ENCODE measurements around the gene AKR7A3.
"Not testable (repeated sequence)": the region's sequence is repeated elsewhere in the genome, so short reads cannot be mapped to it uniquely, and the experiment has no call there.

AKR7A3 gene

GRCh38 chr1:19294638-19295037 lies 6.1 kb upstream of the AKR7A3 start:
- Mint-ChIP-seq H3K27me3 (no peaks in the 10 kb centered on the region), H3K36me3 (ENCODE audit: insufficient read depth) (no peaks in the 10 kb centered on the region), H3K4me1 (ENCODE audit: low read depth in 2 of 2) (no peaks in the 10 kb centered on the region), H3K4me3 (no peak overlapping the region), H3K9me3 (peaks cover 4 to 19% of the 10 kb centered on the region in 2 donors), H3K27ac (no peak overlapping the region)
- no peak for ATAC-seq (replicated peaks)
- DNase-seq: no peak

GRCh38 chr1:19289244-19289643 lies 674 bp upstream of the AKR7A3 start:
- DNase-seq (no peak), ATAC-seq (replicated peaks) (no peak)
- Mint-ChIP-seq H3K4me3 (peak overlapping the region; percentile 29 to 68), H3K27me3 (peaks cover 8 to 9% of the 10 kb centered on the region in 2 donors), H3K36me3 (ENCODE audit: insufficient read depth) (peaks cover 4% of the 10 kb centered on the region), H3K9me3 (peaks cover 1 to 4% of the 10 kb centered on the region in 2 donors), H3K27ac (no peak overlapping the region), H3K4me1 (ENCODE audit: low read depth in 2 of 2) (peaks cover 4 to 8% of the 10 kb centered on the region in 2 donors)

- H3K36me3 Mint-ChIP-seq (ENCODE audit: insufficient read depth): peaks cover 4% of the 10 kb centered on the region
- peak overlapping the region in 1 of 2 donors; percentile 54 for H3K27ac Mint-ChIP-seq
- ATAC-seq (replicated peaks) (no peak), DNase-seq (no peak)
- peak overlapping the region; percentile 67 to 70 for H3K4me3 Mint-ChIP-seq
- no peaks in the 10 kb centered on the region for H3K9me3 Mint-ChIP-seq
- H3K4me1 Mint-ChIP-seq (ENCODE audit: low read depth in 2 of 2): peaks cover 4 to 8% of the 10 kb centered on the region in 2 donors
- peaks cover 8 to 9% of the 10 kb centered on the region in 2 donors for H3K27me3 Mint-ChIP-seq
Measured at GRCh38 chr1:19287436-19288185, 959 bp downstream of the AKR7A3 start.

- H3K27me3 Mint-ChIP-seq; H3K4me1 Mint-ChIP-seq (ENCODE audit: low read depth in 2 of 2); ATAC-seq (replicated peaks); H3K4me3 Mint-ChIP-seq; DNase-seq; H3K27ac Mint-ChIP-seq; H3K36me3 Mint-ChIP-seq (ENCODE audit: insufficient read depth); H3K9me3 Mint-ChIP-seq: not testable (repeated sequence)
Measured at GRCh38 chr1:19285807-19286206, 2.8 kb downstream of the AKR7A3 start.

GRCh38 chr1:19285366-19285765 lies 3.2 kb downstream of the AKR7A3 start:
- H3K27ac Mint-ChIP-seq: not testable (repeated sequence)

GRCh38 chr1:19284881-19285280 lies 3.7 kb downstream of the AKR7A3 start:
- Mint-ChIP-seq H3K9me3 (no peaks in the 10 kb centered on the region), H3K4me3 (no peak overlapping the region), H3K27me3 (peaks cover 8 to 9% of the 10 kb centered on the region in 2 donors), H3K27ac (no peak overlapping the region), H3K36me3 (ENCODE audit: insufficient read depth) (peaks cover 8% of the 10 kb centered on the region), H3K4me1 (ENCODE audit: low read depth in 2 of 2) (peaks cover 4 to 8% of the 10 kb centered on the region in 2 donors)
- no peak for DNase-seq
- ATAC-seq (replicated peaks): no peak

More at GRCh38 chr1:19285366-19285765, 3.2 kb downstream of the AKR7A3 start:
- not testable (repeated sequence) for DNase-seq; ATAC-seq (replicated peaks); H3K36me3 Mint-ChIP-seq (ENCODE audit: insufficient read depth); H3K27me3 Mint-ChIP-seq; H3K9me3 Mint-ChIP-seq; H3K4me3 Mint-ChIP-seq; H3K4me1 Mint-ChIP-seq (ENCODE audit: low read depth in 2 of 2)

GRCh38 chr1:19283891-19284290 lies 4.7 kb downstream of the AKR7A3 start:
- no peak overlapping the region for H3K4me3 Mint-ChIP-seq
- ATAC-seq (replicated peaks) (no peak), DNase-seq (no peak)
- peaks cover 8 to 9% of the 10 kb centered on the region in 2 donors for H3K27me3 Mint-ChIP-seq
- H3K36me3 Mint-ChIP-seq (ENCODE audit: insufficient read depth): peaks cover 8% of the 10 kb centered on the region
- peaks cover 4% of the 10 kb centered on the region in 2 donors for H3K4me1 Mint-ChIP-seq (ENCODE audit: low read depth in 2 of 2)
- H3K9me3 Mint-ChIP-seq: no peaks in the 10 kb centered on the region
- no peak overlapping the region for H3K27ac Mint-ChIP-seq

- Mint-ChIP-seq H3K36me3 (ENCODE audit: insufficient read depth) (peaks cover 5% of the 10 kb centered on the region), H3K9me3 (peaks cover 0 to 2% of the 10 kb centered on the region in 2 donors), H3K4me3 (no peak overlapping the region), H3K27ac (no peak overlapping the region), H3K27me3 (peaks cover 10 to 37% of the 10 kb centered on the region in 2 donors), H3K4me1 (ENCODE audit: low read depth in 2 of 2) (no peaks in the 10 kb centered on the region)
- no peak for ATAC-seq (replicated peaks)
- DNase-seq: no peak
Measured at GRCh38 chr1:19274636-19275035, 13.9 kb downstream of the AKR7A3 start.

GRCh38 chr1:19273844-19274531 lies 14.6 kb downstream of the AKR7A3 start:
- peak; percentile 65 for ATAC-seq (replicated peaks)
- H3K4me1 Mint-ChIP-seq (ENCODE audit: low read depth in 2 of 2); H3K27ac Mint-ChIP-seq; H3K4me3 Mint-ChIP-seq; H3K36me3 Mint-ChIP-seq (ENCODE audit: insufficient read depth); H3K9me3 Mint-ChIP-seq; DNase-seq: not testable (repeated sequence)
- H3K27me3 Mint-ChIP-seq: peaks cover 10 to 37% of the 10 kb centered on the region in 2 donors

GRCh38 chr1:19273106-19273843 lies 15.3 kb downstream of the AKR7A3 start:
- Mint-ChIP-seq H3K27ac (no peak overlapping the region), H3K9me3 (peaks cover 0 to 2% of the 10 kb centered on the region in 2 donors), H3K4me3 (peak overlapping the region in 1 of 2 donors; percentile 0), H3K27me3 (peaks cover 10 to 37% of the 10 kb centered on the region in 2 donors), H3K36me3 (ENCODE audit: insufficient read depth) (peaks cover 5% of the 10 kb centered on the region), H3K4me1 (ENCODE audit: low read depth in 2 of 2) (no peaks in the 10 kb centered on the region)
- DNase-seq (no peak), ATAC-seq (replicated peaks) (no peak)

- peaks cover 0 to 2% of the 10 kb centered on the region in 2 donors for H3K9me3 Mint-ChIP-seq
- peaks cover 3% of the 10 kb centered on the region for H3K36me3 Mint-ChIP-seq (ENCODE audit: insufficient read depth)
- ATAC-seq (replicated peaks) (no peak), DNase-seq (no peak)
- H3K4me3 Mint-ChIP-seq: no peak overlapping the region
- H3K27me3 Mint-ChIP-seq: peaks cover 10 to 37% of the 10 kb centered on the region in 2 donors
- H3K4me1 Mint-ChIP-seq (ENCODE audit: low read depth in 2 of 2): no peaks in the 10 kb centered on the region
- no peak overlapping the region for H3K27ac Mint-ChIP-seq
Measured at GRCh38 chr1:19272064-19272463, 16.5 kb downstream of the AKR7A3 start.

- H3K4me1 Mint-ChIP-seq (ENCODE audit: low read depth in 2 of 2); H3K4me3 Mint-ChIP-seq; H3K36me3 Mint-ChIP-seq (ENCODE audit: insufficient read depth); H3K27ac Mint-ChIP-seq; H3K9me3 Mint-ChIP-seq; ATAC-seq (replicated peaks); DNase-seq: not testable (repeated sequence)
- peaks cover 10 to 37% of the 10 kb centered on the region in 2 donors for H3K27me3 Mint-ChIP-seq
Measured at GRCh38 chr1:19270343-19270730, 18.2 kb downstream of the AKR7A3 start.
